HG03378 (cell line): ENCODE data around the gene CDH20.
"Not testable (repeated sequence)": the region's sequence is repeated elsewhere in the genome, so short reads cannot be mapped to it uniquely, and the experiment has no call there.

Experiments
- ATAC-seq: cut with Tn5 transposase; IDR thresholded peaks from one replicate; pipeline ENCODE4 v1.9.1; 2021; ENCODE audit warnings: mild to moderate bottlenecking, moderate library complexity; ENCODE audit not compliant: unreplicated experiment

The CDH20 gene

DNA sequence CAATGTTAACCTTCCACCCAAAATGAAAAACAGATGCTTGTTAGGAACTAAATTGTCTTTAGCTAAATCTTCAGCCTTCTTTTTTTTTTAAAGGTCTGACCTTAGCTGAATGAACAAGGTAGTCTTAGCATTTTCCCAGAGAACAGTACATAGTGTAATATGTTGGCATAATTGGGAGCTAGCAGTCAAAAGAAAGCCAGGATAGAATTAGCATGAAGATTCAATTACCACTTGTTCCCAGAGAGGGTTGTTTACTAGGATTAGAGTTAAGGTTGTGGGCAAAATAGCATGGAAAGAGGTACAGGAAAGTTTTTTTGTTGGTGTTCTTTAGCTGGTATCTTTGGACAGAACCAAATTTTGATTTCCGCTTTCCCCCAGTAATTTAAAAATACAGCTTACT is 6.9 kb downstream of the CDH20 start:
- ATAC-seq, result no peak

DNA sequence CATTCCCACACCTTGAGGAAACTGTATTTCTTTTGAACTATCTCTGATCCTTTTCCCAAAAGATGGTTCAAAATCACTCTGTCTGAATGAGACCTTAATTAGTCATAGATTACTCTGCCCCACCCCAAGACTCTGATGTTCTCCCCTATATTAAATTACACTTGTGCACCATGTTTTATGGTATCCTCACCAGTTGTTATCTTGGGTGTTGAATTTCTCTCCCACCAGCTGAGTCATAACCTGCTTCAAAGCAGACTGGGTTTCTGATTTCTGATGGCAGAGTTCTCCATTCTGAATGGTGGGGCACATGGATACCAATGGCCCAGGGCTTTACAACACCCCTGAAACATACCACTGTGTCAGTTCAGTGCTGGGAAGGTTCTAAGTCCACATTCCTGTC is 15.0 kb downstream of the CDH20 start:
- no peak for ATAC-seq

DNA sequence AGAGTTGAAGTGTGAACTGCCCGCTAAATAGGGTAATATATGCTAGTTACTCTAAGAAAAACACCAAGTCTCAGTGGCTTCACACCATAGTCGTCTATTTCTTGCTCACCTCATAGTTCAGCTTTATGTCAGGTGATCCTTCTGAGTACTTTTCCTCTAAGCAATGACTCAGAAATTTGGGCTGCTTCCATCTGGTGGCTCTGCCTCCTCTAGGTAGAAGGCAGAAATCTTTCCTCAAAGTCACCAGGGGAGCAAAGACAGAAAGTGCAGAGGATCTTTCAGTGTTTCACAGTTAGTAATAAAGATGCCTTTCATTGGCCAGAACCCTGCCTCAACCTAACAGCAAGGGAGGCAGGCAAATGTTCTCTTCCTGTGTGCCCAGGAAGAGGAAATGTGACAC is 17.3 kb downstream of the CDH20 start:
- ATAC-seq, result no peak

DNA sequence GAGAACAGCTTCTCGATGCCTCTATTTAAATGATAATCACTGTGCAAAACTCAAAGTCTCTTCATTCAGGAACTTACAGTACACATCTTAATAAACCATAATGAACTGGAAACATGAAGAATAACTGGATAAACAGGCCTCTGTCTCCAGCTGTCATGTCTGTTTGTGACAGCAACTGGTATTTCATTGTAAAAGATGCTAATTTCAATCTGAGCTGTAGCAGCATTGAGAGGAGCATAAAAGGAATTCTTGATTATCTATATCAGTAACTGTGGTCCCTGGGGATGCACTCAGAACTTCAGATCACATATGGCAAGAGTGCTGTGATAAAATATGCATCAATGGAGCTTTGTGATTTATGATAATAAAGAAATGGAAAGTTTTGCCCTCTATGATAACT is 18.8 kb downstream of the CDH20 start:
- no peak for ATAC-seq

DNA sequence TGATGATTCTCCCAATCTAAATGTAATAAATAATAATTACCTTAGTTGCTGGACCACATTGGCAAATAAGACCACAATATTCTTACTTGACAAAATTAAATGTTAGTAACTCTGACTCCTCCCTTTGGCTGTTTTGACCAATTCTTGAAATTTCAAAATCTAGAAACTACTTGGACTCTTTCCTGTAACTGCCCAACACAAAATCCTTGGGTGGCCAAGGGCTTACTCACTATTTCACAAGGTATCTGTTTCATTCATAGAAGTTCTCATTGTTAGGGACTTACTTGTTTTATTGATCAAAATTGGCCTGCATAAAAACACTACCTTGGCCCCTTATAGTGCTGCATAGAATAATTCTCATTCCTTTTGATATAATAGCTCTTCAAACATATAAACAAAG is 19.4 kb downstream of the CDH20 start:
- no peak for ATAC-seq

DNA sequence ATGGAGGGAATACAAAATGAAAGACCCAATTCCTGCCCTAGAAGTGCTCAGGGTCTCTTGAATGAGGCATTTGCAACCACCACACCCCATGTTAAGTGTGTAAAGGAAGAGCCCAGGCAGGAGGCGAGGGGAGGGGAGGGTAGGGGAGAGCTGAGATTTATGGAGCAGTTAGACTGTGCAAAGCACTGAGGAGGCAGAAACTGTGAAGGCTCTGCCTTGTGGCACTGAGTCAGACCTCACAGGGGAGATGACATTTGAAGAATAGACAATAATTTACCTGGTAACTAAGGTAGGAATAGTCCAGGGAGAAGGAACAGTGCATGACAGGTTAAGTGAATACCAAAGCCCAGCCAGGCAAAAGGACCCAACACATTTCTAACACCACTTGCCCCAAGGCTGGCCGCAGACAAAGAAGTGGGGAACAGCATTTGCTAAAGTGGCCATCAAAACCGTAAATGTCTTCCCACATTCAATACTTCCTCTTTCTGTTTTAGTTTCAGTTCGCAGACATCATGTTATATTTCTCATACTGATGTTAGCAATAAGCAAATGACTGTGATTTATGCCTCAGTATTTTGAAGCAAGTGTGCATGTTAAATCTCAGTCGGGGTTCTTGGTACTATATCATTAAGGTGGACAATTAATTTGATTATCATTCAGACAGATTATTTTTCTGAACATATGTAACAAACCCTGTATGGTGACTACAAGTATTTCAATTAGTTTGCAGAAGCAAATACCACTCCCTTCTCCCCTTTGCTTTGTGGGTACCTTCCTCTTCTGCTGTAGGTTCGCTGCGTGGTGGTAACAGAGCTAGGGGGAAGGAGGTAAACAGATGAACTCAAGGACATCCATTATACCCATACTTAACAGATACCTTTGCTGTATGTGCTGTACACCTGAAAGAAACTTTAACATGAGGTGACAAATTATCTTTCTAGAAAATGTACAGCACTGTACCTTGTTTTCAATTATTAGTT is 27.5 kb downstream of the CDH20 start:
- ATAC-seq, result peak; percentile 99

DNA sequence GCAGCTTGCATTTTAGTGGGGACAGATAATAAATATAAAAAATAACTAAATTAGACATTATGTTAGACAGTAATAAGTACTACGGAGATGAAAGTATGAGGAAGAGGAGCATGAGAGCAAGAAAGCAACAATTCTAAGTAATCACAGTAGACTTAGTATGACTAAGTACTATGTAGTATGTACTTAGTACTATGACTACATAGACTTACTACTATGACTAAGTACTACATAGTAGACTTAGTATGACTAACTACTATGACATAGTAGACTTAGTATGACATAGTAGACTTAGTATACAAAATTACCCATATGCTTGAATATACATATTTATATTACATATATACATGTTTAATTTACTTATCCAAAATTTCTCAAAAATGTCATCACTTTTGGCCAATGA is 29.3 kb downstream of the CDH20 start:
- no peak for ATAC-seq

DNA sequence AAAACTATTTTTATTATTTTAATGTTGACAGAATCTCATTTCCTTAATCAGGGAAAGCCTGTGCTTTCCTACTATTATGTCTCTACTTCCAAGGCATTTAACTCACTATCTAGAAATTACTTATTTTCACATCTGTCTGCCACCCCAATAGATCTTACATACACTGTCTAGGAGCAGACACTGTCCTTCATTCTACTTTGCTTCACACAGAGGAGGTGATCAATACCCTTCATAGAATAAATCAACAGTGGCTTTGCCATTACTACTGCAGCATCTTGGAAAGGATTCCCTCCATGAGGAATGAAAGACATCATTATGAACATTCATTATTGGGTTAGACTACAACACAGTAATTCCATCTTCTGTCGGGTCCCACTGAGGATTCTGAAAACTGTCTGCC is 31.7 kb downstream of the CDH20 start:
- ATAC-seq, result no peak

DNA sequence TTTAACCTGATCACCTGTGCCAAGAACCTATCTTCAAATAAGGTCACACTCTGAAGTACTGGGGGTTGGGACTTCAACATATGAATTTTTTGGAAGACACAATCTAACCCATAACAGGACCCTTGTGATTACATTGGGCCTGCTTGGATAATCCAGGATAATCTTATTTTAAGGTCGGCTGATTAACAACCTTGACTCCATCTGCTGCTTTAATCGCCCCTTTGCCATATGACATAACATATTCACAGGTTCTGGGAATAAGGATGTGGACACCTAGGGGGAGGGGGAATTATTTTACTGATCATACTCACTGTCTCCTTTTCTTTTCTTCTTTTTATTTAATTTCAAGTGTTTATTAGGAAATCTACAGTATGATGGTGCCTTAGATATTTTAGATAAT is 34.8 kb downstream of the CDH20 start:
- ATAC-seq, result no peak

DNA sequence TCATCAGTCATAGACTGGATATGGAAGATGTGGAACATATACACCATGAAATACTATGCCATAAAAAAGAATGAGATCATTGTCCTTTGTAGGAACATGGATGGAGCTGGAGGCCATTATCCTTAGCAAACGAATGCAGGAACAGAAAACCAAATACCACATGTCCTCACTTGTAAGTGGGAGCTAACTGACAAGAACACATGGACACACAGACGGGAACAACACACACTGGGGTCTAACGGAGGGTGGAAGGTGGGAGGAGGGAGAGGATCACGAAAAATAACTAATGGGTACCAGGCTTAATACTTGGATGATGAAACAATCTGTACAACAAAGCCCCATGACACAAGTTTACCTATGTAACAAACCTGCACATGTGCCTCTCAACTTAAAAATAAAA is 36.4 kb downstream of the CDH20 start:
- ATAC-seq, result not testable (repeated sequence)

DNA sequence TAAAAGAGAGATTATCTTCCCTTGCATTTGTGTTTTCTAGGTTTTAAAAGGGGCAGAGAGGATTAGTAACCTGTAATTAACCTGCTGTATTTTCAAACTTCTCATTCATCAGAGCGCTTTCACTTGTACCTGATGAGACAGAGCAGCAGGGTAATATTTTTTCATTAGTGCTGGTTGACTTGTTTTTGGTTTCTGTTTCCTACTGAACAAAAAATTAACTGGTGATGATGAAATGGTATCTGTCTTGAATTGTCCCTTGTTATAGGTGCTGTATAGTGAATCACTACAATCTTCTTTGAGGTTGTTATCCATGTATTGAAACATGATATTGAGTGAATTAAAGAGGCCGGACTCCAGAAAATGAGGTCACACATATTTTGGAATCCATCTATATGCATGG is 37.9 kb downstream of the CDH20 start:
- no peak for ATAC-seq

DNA sequence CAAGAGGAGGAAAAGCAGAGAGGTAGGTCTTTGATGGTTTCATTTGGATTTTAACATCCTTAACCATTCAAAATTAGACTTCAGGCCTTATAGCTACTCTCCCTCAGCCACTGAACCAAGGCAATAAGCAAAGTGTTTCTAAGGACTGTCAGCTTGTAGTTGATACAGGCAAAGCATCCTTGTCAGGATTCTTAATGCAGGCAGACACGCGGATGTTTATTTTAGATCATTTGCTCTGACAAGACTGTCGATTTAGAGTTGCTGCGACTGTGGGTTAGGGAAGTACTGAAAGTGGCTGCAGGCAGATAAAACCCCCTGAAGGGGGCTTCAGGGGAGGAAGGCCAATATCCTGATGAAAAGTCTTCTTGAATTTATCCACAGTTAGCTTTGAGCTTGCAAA is 46.6 kb downstream of the CDH20 start:
- ATAC-seq, result no peak

DNA sequence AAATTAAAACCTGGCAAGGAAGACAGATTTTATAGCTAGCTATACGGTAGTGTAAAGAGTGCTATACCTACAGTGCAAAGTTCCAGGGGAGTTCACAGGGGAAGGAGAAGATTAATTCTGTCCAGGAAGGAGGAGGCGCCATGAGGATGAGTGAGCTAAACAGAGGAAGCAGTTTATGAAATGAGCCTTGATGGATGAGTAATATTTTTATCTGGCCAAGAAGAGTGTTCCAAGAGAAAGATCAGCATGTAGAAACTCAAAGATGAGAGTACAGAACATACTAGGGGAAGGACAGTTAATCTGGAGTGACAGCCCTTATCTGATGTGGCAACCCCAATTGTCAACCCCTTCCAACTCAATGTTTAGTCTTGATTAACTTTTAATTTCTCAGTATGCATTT is 54.8 kb downstream of the CDH20 start:
- ATAC-seq, result no peak

DNA sequence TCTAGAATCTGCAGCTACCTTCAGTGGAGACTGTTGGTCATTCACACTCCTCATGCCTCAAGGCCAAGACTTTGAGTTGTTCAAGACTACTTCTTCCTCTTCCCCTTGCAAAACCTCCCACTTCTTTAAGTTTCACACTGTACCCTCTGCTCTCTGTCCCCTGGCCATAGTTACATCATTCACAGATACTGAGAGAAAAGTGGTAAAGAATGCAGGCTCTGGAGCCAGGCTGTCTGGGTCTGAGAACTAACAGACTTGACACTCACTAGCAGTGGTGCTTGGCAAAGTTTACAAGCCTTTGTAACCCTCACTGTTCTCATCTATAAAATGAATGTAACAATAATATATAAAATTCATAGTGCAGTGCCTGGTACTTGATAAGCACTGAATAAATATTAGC is 61.8 kb downstream of the CDH20 start:
- ATAC-seq, result no peak

DNA sequence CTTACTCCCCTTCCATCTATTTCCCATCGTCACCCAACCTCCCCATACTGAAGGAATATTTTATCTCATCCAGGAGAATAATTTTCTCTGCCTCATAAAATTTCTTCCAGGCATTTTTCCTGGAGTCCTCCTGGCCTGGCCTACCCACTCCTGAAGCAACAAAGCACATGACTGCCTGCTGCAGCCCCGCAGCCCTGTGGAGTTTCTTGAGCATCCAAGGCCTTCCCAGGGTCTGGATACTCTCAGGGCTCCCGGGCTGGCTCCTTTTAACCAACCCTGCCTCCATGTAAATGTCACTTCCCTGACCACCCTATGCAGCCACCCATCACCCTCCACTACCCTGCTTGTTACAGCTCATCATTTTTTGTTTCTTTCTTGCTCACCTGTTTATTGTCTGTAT is 64.0 kb downstream of the CDH20 start:
- no peak for ATAC-seq

DNA sequence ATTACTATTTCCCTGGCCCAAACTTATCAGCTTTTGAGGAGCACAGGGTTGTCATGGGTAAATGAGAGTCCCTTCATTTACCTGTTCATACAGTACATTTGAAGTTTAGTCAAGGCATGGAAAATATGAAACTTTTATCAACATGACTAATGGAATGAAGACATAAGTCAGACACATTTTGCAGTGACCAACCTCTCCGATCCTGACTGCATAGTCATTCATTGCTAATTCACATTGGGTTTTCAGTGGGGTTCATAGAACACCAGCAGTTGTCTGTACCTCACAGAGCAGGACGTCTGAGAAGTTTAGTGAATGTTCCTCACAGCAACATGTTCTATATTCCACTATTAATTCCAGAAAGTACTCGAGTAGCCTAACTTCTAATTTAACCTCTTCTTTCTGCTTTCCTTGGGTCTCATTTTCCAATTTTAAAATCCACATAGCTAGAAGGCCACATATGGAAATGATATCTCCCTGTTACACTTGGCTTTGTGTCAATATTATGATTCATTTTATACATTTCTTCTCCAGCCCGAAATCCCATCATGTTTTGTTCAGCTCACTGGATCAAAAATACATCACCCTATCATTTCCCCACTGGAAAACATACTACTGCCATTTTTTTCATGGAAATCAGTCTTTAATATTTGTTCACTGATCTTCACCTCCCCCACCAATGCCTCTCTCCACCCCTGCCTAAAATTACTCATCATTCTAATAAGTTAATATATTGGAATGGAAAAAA is 65.9 kb downstream of the CDH20 start:
- no peak for ATAC-seq

DNA sequence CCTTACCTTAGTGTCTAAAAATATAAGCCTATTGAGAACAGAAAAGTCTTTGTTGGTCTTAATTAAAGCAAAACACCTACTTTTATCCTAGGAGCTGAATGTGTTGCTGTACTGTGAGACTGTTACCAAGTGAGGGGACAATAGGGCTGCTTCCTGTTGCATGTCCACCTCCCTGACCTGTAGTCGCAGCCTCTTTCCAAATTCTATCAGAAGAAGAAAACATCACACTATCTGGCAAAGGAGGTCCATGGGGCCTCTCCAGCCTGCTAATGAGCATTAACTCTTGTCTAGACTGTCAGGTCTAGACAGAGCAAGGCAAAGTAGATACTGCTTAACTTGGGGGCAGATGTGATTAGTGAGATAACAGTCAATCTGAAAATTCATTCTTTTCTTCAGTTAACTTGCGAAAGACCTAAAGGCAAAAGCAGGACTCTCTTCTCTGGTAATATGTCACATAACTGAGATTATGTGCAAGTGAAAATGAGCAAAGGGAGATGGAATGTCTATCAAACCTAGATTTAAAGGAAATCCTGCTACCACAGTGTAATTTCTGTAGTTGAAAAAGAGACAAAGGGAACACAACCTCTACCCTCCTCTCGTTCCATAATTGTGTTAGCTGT is 66.9 kb downstream of the CDH20 start:
- no peak for ATAC-seq

DNA sequence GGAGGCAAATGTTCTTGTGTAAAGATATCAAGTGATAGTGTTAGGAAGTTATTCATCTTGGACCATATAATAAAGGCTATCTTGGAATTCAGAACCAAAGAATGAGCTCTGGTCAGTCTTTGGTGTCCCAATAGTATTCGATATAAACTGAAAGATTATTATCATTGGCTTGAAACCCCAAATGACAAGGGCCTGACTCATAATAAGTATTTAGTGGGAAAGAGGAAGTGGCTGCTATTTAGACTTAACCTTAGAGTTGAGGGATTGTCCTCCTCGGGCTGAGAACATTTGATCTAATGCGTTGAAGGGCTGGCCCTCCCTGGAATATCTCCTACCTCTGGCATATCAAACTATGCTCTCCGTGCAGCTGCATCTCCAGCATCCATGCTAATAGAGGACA is 67.5 kb downstream of the CDH20 start:
- no peak for ATAC-seq

DNA sequence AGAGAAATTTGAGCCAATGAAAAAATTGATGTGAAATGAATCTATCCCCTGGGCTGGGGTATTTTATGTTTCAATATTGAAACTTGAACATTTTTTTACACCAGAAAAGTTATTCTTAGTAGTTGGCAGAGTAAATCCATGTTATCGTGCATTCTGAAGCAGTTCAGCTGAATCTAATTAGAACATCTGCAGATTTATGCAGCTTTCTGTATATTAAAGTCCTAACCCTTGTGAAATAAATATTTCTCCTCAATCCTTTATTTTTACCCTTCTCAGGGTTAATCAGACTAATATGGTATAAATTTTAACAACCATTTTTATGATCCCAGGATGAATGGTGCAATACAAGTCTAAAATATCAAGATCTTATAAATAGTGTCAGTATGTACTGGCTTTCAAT is 69.5 kb downstream of the CDH20 start:
- no peak for ATAC-seq

DNA sequence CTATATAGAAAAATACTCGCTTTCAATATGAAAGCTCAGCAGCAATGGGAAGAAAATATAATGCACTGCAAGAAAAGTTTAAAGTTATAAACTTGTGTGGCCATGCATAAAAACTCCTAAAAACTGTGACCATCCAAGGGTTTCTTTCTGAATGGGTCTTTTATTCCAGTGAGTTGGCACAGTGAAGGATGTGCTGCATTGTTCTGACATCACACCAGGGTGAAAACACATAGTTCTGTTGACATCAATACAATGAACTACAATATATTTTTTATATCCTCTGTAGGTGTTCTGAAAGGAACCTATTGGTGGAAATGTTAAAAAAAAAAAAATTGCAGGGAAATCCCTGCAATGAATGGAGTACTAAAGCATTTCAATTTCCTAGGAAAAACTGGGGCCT is 80.2 kb downstream of the CDH20 start:
- ATAC-seq, result no peak

DNA sequence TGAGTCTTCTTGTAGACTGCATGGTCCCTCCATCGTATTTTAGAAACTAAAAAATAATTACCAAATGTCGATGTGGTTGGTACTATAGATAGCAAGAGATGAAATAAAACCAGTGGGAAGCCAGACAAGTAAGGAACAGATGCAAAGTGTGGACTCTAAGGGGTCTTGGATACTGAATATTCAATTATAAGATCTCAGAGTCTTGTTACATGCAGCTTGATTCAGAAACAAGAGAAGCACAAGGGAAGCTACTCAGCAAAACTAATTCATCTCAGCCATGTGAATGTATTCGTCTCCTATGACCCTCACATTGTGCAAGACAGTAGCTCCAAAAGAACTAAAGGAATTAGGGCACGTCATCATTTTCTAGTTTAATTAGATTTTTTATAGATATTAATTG is 80.9 kb downstream of the CDH20 start:
- ATAC-seq, result no peak

DNA sequence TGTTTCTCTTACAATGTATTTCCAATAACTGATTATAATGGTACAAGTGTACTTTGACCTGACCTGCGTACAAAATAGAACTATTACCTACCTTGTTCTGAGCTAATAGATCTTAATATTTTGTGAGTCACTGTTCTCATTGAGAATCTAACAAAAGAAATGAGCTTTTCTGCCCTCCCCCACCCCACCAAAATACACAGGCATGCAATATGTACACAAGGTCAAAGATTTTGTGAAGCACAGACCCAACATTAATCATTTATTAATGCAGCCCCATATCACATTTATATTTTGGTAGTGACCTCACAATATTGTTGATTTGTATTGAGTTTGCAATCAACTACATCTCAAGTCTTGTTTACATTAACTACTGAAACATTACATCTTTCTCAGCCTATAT is 86.5 kb downstream of the CDH20 start:
- no peak for ATAC-seq
